IMR-90 (cell line): ENCODE data around the gene LPAR2. TPM values are rescaled to one million over a fixed set of nuclear protein-coding genes. Genes with fewer than 3 reads are reported as not detected.

Experiments
- ATAC-seq: fragments of 200-7000 bp; cut with Tn5 transposase; 2 replicates; pipeline ENCODE4 v1.9.1; 2020; ENCODE audit warnings: low read depth, mild to moderate bottlenecking, moderate library complexity
- BruUV-seq: library from RNA; stranded (reverse); fragments of 400-500 nt; replicated peaks from 2 replicates; lab custom pipeline; 2021; lab: Mats Ljungman, UMichigan
- CTCF ChIA-PET: fragments of 300-600 bp; formaldehyde crosslinking; extraction: SDS; loops from one replicate; lab custom pipeline; 2021; ENCODE audit warnings: antibody characterized with exemption; lab: Yijun Ruan, JAX
- POLR2A ChIA-PET: fragments of 300-600 bp; sonication (Branson Sonifier 250); formaldehyde crosslinking; loops from one replicate; lab custom pipeline; 2022; ENCODE audit warnings: antibody characterized with exemption; ENCODE audit not compliant: unreplicated experiment; lab: Charles Lee
- DNase-seq: peaks from one replicate; pipeline ENCODE4 v3.0.0; 2013
- H2AFZ ChIP-seq: replicated peaks from 2 replicates; pipeline ENCODE3; 2013; ENCODE audit warnings: low read length, mild to moderate bottlenecking; ENCODE audit not compliant: poor library complexity
- H2AK5ac ChIP-seq: 2 replicates; pipeline ENCODE4 v1.6.1; 2013; ENCODE audit warnings: low read depth, low read length, inconsistent platforms
- H2AK9ac ChIP-seq: replicated peaks from 2 replicates; pipeline ENCODE3; 2013; ENCODE audit warnings: mild to moderate bottlenecking, low read depth, low read length, moderate library complexity; ENCODE audit not compliant: poor library complexity
- H2BK120ac ChIP-seq: 2 replicates; pipeline ENCODE4 v1.6.1; 2013; ENCODE audit warnings: low read depth, low read length, inconsistent platforms
- H2BK15ac ChIP-seq: 3 replicates; pipeline ENCODE4 v1.6.1; 2013; ENCODE audit warnings: low read depth, low read length, inconsistent platforms
- H2BK20ac ChIP-seq: 2 replicates; pipeline ENCODE4 v1.6.1; 2013; ENCODE audit warnings: low read depth, mild to moderate bottlenecking, inconsistent platforms, low read length, moderate library complexity
- H2BK5ac ChIP-seq: 2 replicates; pipeline ENCODE4 v1.6.1; 2013; ENCODE audit warnings: mild to moderate bottlenecking, low read depth, low read length, inconsistent platforms; ENCODE audit not compliant: poor library complexity, severe bottlenecking
- H3K14ac ChIP-seq: replicated peaks from 2 replicates; pipeline ENCODE4 v1.6.1; 2013; ENCODE audit warnings: low read depth, low read length, inconsistent platforms
- H3K18ac ChIP-seq: 2 replicates; pipeline ENCODE4 v1.6.1; 2013; ENCODE audit warnings: low read depth, low read length, control low read depth
- H3K23ac ChIP-seq: 2 replicates; pipeline ENCODE4 v1.6.1; 2013; ENCODE audit warnings: low read depth, low read length, inconsistent platforms
- H3K27ac ChIP-seq: 2 replicates; pipeline ENCODE4 v1.5.1; 2013; ENCODE audit warnings: mild to moderate bottlenecking, control low read depth, low read length; ENCODE audit not compliant: insufficient read depth
- H3K27me3 ChIP-seq: 2 replicates; pipeline ENCODE4 v1.6.1; 2013; ENCODE audit warnings: low read length; ENCODE audit not compliant: control insufficient read depth, insufficient read depth
- H3K36me3 ChIP-seq: 2 replicates; pipeline ENCODE4 v1.6.1; 2013; ENCODE audit warnings: low read length, mixed read lengths; ENCODE audit not compliant: control insufficient read depth, insufficient read depth
- H3K4ac ChIP-seq: 2 replicates; pipeline ENCODE4 v1.6.1; 2013; ENCODE audit warnings: low read depth, low read length, inconsistent platforms
- H3K4me1 ChIP-seq: 2 replicates; pipeline ENCODE4 v1.6.1; 2013; ENCODE audit warnings: low read length, mixed read lengths; ENCODE audit not compliant: control insufficient read depth, insufficient read depth
- H3K4me2 ChIP-seq: 2 replicates; pipeline ENCODE4 v1.6.1; 2013; ENCODE audit warnings: low read depth, mild to moderate bottlenecking, control low read depth, low read length, moderate library complexity
- H3K4me3 ChIP-seq: 2 replicates; pipeline ENCODE4 v1.5.1; 2013; ENCODE audit warnings: low read depth, mild to moderate bottlenecking, control low read depth, low read length, moderate library complexity; ENCODE audit not compliant: insufficient read depth
- H3K56ac ChIP-seq: 2 replicates; pipeline ENCODE4 v1.6.1; 2013; ENCODE audit warnings: low read length, inconsistent platforms; ENCODE audit not compliant: insufficient read depth; ENCODE audit errors: extremely low read depth
- H3K79me1 ChIP-seq, 2 experiments: 2 replicates each; pipeline ENCODE4 v1.6.1; 2013; ENCODE audit warnings: low read length in 2 of 2, inconsistent platforms in 1 of 2, low read depth in 1 of 2
- H3K9ac ChIP-seq: 2 replicates; pipeline ENCODE4 v1.6.1; 2013; ENCODE audit warnings: low read depth, low read length, control low read depth
- H3K9me1 ChIP-seq: 2 replicates; pipeline ENCODE4 v1.6.1; 2013; ENCODE audit warnings: low read length, inconsistent platforms; ENCODE audit not compliant: insufficient read depth
- H3K9me3 ChIP-seq: 2 replicates; pipeline ENCODE4 v1.6.1; 2013; ENCODE audit warnings: low read length; ENCODE audit not compliant: control insufficient read depth, insufficient read depth
- H4K20me1 ChIP-seq: 2 replicates; pipeline ENCODE4 v1.6.1; 2013; ENCODE audit warnings: low read length, inconsistent platforms; ENCODE audit not compliant: insufficient read depth
- H4K5ac ChIP-seq: 2 replicates; pipeline ENCODE4 v1.6.1; 2013; ENCODE audit warnings: mild to moderate bottlenecking, low read depth, low read length, control low read depth
- H4K8ac ChIP-seq, 2 experiments: 2 replicates each; pipeline ENCODE4 v1.6.1; 2013; ENCODE audit warnings: low read depth in 2 of 2, low read length in 2 of 2, control low read depth in 1 of 2, inconsistent platforms in 1 of 2
- H4K91ac ChIP-seq: 2 replicates; pipeline ENCODE4 v1.6.1; 2013; ENCODE audit warnings: low read depth, low read length, inconsistent platforms; ENCODE audit not compliant: insufficient read depth
- MAZ ChIP-seq: IDR thresholded peaks from 2 replicates; pipeline ENCODE4 v1.6.1; 2012; ENCODE audit warnings: low read depth, mild to moderate bottlenecking, low read length, improper control_type of control experiment, moderate library complexity, borderline replicate concordance
- NFE2L2 ChIP-seq: fragments of 150-350 bp; IDR thresholded peaks from 2 replicates; pipeline ENCODE4 v1.6.1; 2016; ENCODE audit warnings: low read depth, mild to moderate bottlenecking, low read length
- whole genome bisulfite sequencing, 2 experiments: methylation state at CpG; one replicate each; pipeline versions ENCODE4 v1.1.5 to v1.1.7; 2013; ENCODE audit warnings: missing lambda C conversion rate in 2 of 2; ENCODE audit not compliant: insufficient read length in 1 of 2; ENCODE audit errors: extremely low coverage in 2 of 2; 5-methylcytosine and 5-hydroxymethylcytosine counted together
- dilution Hi-C: fragments of 300-500 bp; cut with HindIII; formaldehyde crosslinking; loops from one replicate; pipeline ENCODE4 v1.14.3; 2018; ENCODE audit warnings: low sequenced_read_pairs; ENCODE audit not compliant: unreplicated experiment
- in situ Hi-C: fragments of 300-500 bp; cut with MboI; formaldehyde crosslinking; loops from 3 replicates; pipeline ENCODE4 v1.14.3; 2019; ENCODE audit warnings: low sequenced_read_pairs, inconsistent platforms, mixed read lengths
- intact Hi-C: fragments of 100-400 bp; cut with micrococcal nuclease; formaldehyde crosslinking; loops from 2 replicates; pipeline ENCODE4 v1.10.0; 2022
- polyA plus RNA-seq, 3 experiments: library from polyadenylated mRNA; depleted of rRNA; stranded (reverse); fragments of >200 nt; gene quantifications; 2 replicates each; pipeline ENCODE4 v1.2.3, GENCODE V29; 2012; ENCODE audit warnings: low replicate concordance in 1 of 3
- total RNA-seq: library from RNA; depleted of rRNA; stranded (reverse); fragments of >200 nt; gene quantifications from 2 replicates; pipeline ENCODE4 v1.2.3, GENCODE V29; 2012
- TF ChIP-seq, protein P1 (sequence below): fragments of 150-350 bp; IDR thresholded peaks from 2 replicates; pipeline ENCODE4 v1.6.1; 2016; ENCODE audit warnings: low read depth, mild to moderate bottlenecking, low read length, moderate library complexity, borderline replicate concordance

LPAR2 gene
- total and polyA plus RNA-seq, 2 of the 4 experiments (the other 2 are of a cell fraction) = under 0.01 to 5.4 TPM

- TF ChIP-seq, protein P1, sequence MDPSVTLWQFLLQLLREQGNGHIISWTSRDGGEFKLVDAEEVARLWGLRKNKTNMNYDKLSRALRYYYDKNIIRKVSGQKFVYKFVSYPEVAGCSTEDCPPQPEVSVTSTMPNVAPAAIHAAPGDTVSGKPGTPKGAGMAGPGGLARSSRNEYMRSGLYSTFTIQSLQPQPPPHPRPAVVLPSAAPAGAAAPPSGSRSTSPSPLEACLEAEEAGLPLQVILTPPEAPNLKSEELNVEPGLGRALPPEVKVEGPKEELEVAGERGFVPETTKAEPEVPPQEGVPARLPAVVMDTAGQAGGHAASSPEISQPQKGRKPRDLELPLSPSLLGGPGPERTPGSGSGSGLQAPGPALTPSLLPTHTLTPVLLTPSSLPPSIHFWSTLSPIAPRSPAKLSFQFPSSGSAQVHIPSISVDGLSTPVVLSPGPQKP = no peak
Measured at GRCh38 chr19:19591133-19591825, 36.7 kb downstream of the LPAR2 start (continued).

DNA sequence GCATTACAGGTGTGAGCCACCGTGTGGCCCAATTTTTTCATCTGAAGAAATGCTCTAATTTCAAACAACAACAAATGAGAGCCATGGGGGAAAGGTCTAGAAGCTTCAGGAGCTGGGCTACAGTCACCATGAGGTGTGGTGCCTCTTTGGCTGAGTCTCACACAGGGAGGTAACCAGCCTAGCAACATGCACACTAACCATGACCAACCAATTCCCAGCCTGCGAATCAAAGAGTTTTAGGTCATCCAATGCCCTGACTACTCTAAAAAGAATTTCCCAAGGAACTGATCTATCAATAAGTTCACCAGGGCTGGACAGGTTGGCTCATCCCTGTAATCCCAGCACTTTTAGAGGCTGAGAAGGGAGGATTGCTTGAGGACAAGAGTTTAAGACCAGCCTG lies 39.5 kb downstream of the LPAR2 start:
- BruUV-seq = no TSS peak

More for the DNA sequence above, 39.5 kb downstream of the LPAR2 start:
- TF ChIP-seq NFE2L2 = 0 out of 2 replicates have a peak, but pooled peaks have one; percentile 5
- no peak for TF ChIP-seq MAZ
- H4K91ac ChIP-seq = no peak overlapping the region
- no peaks in the 10 kb centered on the region for H3K27me3 ChIP-seq
- H2AK9ac ChIP-seq = no peak overlapping the region
- H3K9me1 ChIP-seq = peaks cover 18% of the 10 kb centered on the region
- dilution Hi-C loops (no loop called here), intact Hi-C loops (no loop called here), in situ Hi-C loops (no loop called here)
- H4K20me1 ChIP-seq = no peaks in the 10 kb centered on the region
- H4K5ac ChIP-seq = no peak overlapping the region
- no peak overlapping the region for H3K14ac ChIP-seq
- no peak overlapping the region for H2BK15ac ChIP-seq
- no peak overlapping the region for H3K18ac ChIP-seq
- no peak overlapping the region for H3K4ac ChIP-seq
- peaks cover 11% of the 10 kb centered on the region for H3K4me1 ChIP-seq
- no CpG with 5 or more reads among the region's 2 CpGs for WGBS, 2 experiments
- ATAC-seq (no peak), DNase-seq (peak; percentile 62)
- POLR2A ChIA-PET = no interaction called here
- peaks cover 0 to 3% of the 10 kb centered on the region in 2 experiments; a peak in 1 of 4 replicates for H3K79me1 ChIP-seq
- H3K4me3 ChIP-seq = no peak overlapping the region
- no peak overlapping the region for H2AFZ ChIP-seq
- no peak overlapping the region for H3K9ac ChIP-seq
- no peak overlapping the region for H2BK20ac ChIP-seq
- H4K8ac ChIP-seq = no peak overlapping the region
- H3K4me2 ChIP-seq = no peak overlapping the region
- no peaks in the 10 kb centered on the region for H3K36me3 ChIP-seq
- H3K9me3 ChIP-seq = no peaks in the 10 kb centered on the region
- peak overlapping the region; percentile 2 for H2BK5ac ChIP-seq
- H3K56ac ChIP-seq = no peak overlapping the region
- H2AK5ac ChIP-seq = peak overlapping the region; percentile 4; the same call in 1 of the 2 replicates
- H3K27ac ChIP-seq = no peak overlapping the region
- H3K23ac ChIP-seq = no peak overlapping the region
- H2BK120ac ChIP-seq = no peak overlapping the region
- CTCF ChIA-PET = no interaction called here
